Measurements from ENCODE around the gene MCF2L.

The MCF2L gene

GRCh38 chr13:113034451-113035212 is 65.6 kb downstream of the MCF2L start:
- DNase-seq, result no peak

- no peak for DNase-seq
Observed at GRCh38 chr13:113035213-113035800, 66.3 kb downstream of the MCF2L start.

GRCh38 chr13:113036401-113036800 is 67.4 kb downstream of the MCF2L start:
- DNase-seq, result no peak

GRCh38 chr13:113040031-113040430 is 71.0 kb downstream of the MCF2L start:
- no peak for DNase-seq

- DNase-seq, result no peak
Observed at GRCh38 chr13:113040597-113041292, 71.7 kb downstream of the MCF2L start.

- no peak for DNase-seq
Observed at GRCh38 chr13:113041293-113041690, 72.3 kb downstream of the MCF2L start.

- no peak for DNase-seq
Observed at GRCh38 chr13:113041896-113042295, 72.9 kb downstream of the MCF2L start.

GRCh38 chr13:113042456-113042855 is 73.4 kb downstream of the MCF2L start:
- DNase-seq, result no peak

- no peak for DNase-seq
Observed at GRCh38 chr13:113043001-113043630, 74.1 kb downstream of the MCF2L start.

GRCh38 chr13:113043931-113044330 is 74.9 kb downstream of the MCF2L start:
- no peak for DNase-seq

GRCh38 chr13:113044391-113045114 is 75.5 kb downstream of the MCF2L start:
- no peak for DNase-seq

GRCh38 chr13:113045251-113046127 is 76.5 kb downstream of the MCF2L start:
- no peak for DNase-seq

GRCh38 chr13:113046128-113046882 is 77.3 kb downstream of the MCF2L start:
- no peak for DNase-seq

- no peak for DNase-seq
Observed at GRCh38 chr13:113046883-113047244, 77.8 kb downstream of the MCF2L start.

GRCh38 chr13:113047587-113047986 is 78.6 kb downstream of the MCF2L start:
- no peak for DNase-seq

GRCh38 chr13:113048766-113049165 is 79.8 kb downstream of the MCF2L start:
- DNase-seq, result no peak

GRCh38 chr13:113049521-113049941 is 80.5 kb downstream of the MCF2L start:
- no peak for DNase-seq

- DNase-seq, result no peak
Observed at GRCh38 chr13:113049981-113050380, 81.0 kb downstream of the MCF2L start.

- DNase-seq, result no peak
Observed at GRCh38 chr13:113050734-113051431, 81.9 kb downstream of the MCF2L start.

- no peak for DNase-seq
Observed at GRCh38 chr13:113051641-113052040, 82.6 kb downstream of the MCF2L start.

All from CD4-positive, alpha-beta T cell treated with Interferon gamma for 1 hour (primary cell).